ENCODE data around the gene CDKN1B. TPM values are rescaled to one million over a fixed set of nuclear protein-coding genes. Genes with fewer than 3 reads are reported as not detected.

The CDKN1B gene
- total RNA-seq, 3 donors from 2014 or later (not counting 1 experiment from before 2014, with no cell fraction given) = 119 to 207 (median 130) TPM

DNA sequence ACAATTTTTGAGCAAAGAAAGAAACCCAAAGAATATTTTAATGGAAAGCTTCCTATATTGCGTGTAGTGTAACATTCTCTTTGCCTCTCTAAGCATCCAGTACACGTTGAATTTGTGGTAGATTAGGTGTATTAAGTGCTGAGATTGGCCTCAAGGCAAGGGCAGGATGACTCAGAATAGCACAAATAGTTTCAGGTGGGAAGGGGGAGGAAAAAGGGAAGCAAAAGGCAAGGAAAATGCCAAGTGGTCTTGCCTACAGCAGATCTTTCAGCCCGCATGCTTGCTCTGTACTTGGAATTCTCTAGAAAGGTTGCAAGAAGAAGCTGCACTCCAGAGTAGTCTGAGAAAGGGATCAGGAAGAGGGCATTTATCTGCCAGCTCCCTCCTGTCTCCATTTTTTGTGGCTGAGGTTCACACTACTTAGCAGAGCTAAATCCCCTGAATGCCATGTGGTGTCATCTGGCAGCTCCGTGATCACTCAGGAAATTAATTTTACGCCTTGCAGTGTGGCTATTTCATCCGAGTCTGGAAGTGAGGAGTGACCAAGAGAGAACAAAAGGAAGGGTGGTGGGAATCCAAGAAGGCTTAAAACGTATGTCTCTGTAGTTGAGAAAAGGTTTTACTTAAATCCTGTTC is 28.5 kb downstream of the CDKN1B start:
- Mint-ChIP-seq H3K27ac (no peak overlapping the region), H3K27me3 (ENCODE audit: low read depth in 2 of 2) (no peaks in the 10 kb centered on the region), H3K4me1 (peaks cover 0 to 13% of the 10 kb centered on the region in 2 donors), H3K36me3 (no peaks in the 10 kb centered on the region), H3K4me3 (no peak overlapping the region), H3K9me3 (no peaks in the 10 kb centered on the region)
- 95% methylated on average over 6 of the region's 7 CpGs for whole genome bisulfite sequencing (ENCODE audit: insufficient coverage)
- ATAC-seq (no peak), DNase-seq (no peak)
- H3K4me1 ChIP-seq (ENCODE audit: control insufficient read depth, insufficient read depth, low read length) = peaks cover 2% of the 10 kb centered on the region
- TF ChIP-seq, protein P1, sequence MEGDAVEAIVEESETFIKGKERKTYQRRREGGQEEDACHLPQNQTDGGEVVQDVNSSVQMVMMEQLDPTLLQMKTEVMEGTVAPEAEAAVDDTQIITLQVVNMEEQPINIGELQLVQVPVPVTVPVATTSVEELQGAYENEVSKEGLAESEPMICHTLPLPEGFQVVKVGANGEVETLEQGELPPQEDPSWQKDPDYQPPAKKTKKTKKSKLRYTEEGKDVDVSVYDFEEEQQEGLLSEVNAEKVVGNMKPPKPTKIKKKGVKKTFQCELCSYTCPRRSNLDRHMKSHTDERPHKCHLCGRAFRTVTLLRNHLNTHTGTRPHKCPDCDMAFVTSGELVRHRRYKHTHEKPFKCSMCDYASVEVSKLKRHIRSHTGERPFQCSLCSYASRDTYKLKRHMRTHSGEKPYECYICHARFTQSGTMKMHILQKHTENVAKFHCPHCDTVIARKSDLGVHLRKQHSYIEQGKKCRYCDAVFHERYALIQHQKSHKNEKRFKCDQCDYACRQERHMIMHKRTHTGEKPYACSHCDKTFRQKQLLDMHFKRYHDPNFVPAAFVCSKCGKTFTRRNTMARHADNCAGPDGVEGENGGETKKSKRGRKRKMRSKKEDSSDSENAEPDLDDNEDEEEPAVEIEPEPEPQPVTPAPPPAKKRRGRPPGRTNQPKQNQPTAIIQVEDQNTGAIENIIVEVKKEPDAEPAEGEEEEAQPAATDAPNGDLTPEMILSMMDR (IDR thresholded peaks at IDR 0.05) = no peak
- no peak overlapping the region for H3K27ac ChIP-seq (ENCODE audit: low read length)
- no peaks in the 10 kb centered on the region for H3K27me3 ChIP-seq (ENCODE audit: control insufficient read depth, insufficient read depth, low read length)
- intact Hi-C loops (cut with micrococcal nuclease) = no loop called here
- no peak overlapping the region for H3K4me3 ChIP-seq (ENCODE audit: low read length)
- peaks cover 2% of the 10 kb centered on the region for H3K36me3 ChIP-seq (ENCODE audit: control insufficient read depth, insufficient read depth, low read length)
- H3K9me3 ChIP-seq (ENCODE audit: control insufficient read depth, insufficient read depth, low read length) = no peaks in the 10 kb centered on the region

- TF ChIP-seq, protein P1 (IDR thresholded peaks at IDR 0.05) = no peak
- no peak overlapping the region for H3K27ac Mint-ChIP-seq
Measured at GRCh38 chr12:12747278-12747677, 30.1 kb downstream of the CDKN1B start.

DNA sequence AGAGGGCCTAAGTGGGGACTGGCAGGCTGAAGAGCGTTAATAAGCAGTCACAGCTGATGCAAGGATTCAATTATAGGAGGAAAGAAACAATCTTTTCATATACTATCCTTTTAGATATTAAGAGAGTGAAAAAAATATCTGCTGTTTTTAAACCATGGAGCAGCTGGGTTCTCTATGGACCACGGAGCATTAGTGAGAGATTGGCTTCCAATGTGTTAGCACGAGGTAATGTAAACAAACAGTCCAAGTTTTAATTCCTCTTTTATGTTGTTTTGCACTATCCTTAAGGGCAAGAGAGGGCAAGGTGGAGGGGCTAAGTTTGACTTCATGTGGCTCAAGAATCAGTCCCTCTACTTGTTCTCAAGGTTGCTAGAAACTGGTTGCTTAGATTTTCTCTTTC is 30.9 kb downstream of the CDKN1B start:
- WGBS (ENCODE audit: insufficient coverage) = 96% methylated on average over 2 of the region's 3 CpGs
- Mint-ChIP-seq H3K36me3 (no peaks in the 10 kb centered on the region), H3K27ac (no peak overlapping the region), H3K27me3 (ENCODE audit: low read depth in 2 of 2) (no peaks in the 10 kb centered on the region), H3K4me3 (no peak overlapping the region), H3K9me3 (no peaks in the 10 kb centered on the region), H3K4me1 (peaks cover 0 to 13% of the 10 kb centered on the region in 2 donors)
- Histone ChIP-seq H3K4me1 (ENCODE audit: control insufficient read depth, insufficient read depth, low read length) (no peaks in the 10 kb centered on the region), H3K27me3 (ENCODE audit: control insufficient read depth, insufficient read depth, low read length) (no peaks in the 10 kb centered on the region), H3K4me3 (ENCODE audit: low read length) (no peak overlapping the region), H3K9me3 (ENCODE audit: control insufficient read depth, insufficient read depth, low read length) (no peaks in the 10 kb centered on the region), H3K36me3 (ENCODE audit: control insufficient read depth, insufficient read depth, low read length) (peaks cover 2% of the 10 kb centered on the region), H3K27ac (ENCODE audit: low read length) (no peak overlapping the region)
- ATAC-seq = no peak
- TF ChIP-seq, protein P1 (IDR thresholded peaks at IDR 0.05) = no peak
- DNase-seq = no peak
- intact Hi-C loops (cut with micrococcal nuclease) = no loop called here

More at GRCh38 chr12:12747278-12747677, 30.1 kb downstream of the CDKN1B start:
- H3K4me3 ChIP-seq (ENCODE audit: low read length) = no peak overlapping the region
- peaks cover 2% of the 10 kb centered on the region for H3K36me3 ChIP-seq (ENCODE audit: control insufficient read depth, insufficient read depth, low read length)
- H3K36me3 Mint-ChIP-seq = no peaks in the 10 kb centered on the region
- 98% methylated on average over 3 of the region's 3 CpGs for WGBS (ENCODE audit: insufficient coverage)
- H3K27me3 Mint-ChIP-seq (ENCODE audit: low read depth in 2 of 2) = no peaks in the 10 kb centered on the region
- no peaks in the 10 kb centered on the region for H3K4me1 ChIP-seq (ENCODE audit: control insufficient read depth, insufficient read depth, low read length)
- ATAC-seq (no peak), DNase-seq (no peak)
- H3K4me1 Mint-ChIP-seq = peaks cover 0 to 13% of the 10 kb centered on the region in 2 donors
- no peaks in the 10 kb centered on the region for H3K9me3 ChIP-seq (ENCODE audit: control insufficient read depth, insufficient read depth, low read length)
- H3K27me3 ChIP-seq (ENCODE audit: control insufficient read depth, insufficient read depth, low read length) = no peaks in the 10 kb centered on the region
- H3K9me3 Mint-ChIP-seq = no peaks in the 10 kb centered on the region
- H3K27ac ChIP-seq (ENCODE audit: low read length) = no peak overlapping the region
- H3K4me3 Mint-ChIP-seq = no peak overlapping the region
- intact Hi-C loops (cut with micrococcal nuclease) = no loop called here

DNA sequence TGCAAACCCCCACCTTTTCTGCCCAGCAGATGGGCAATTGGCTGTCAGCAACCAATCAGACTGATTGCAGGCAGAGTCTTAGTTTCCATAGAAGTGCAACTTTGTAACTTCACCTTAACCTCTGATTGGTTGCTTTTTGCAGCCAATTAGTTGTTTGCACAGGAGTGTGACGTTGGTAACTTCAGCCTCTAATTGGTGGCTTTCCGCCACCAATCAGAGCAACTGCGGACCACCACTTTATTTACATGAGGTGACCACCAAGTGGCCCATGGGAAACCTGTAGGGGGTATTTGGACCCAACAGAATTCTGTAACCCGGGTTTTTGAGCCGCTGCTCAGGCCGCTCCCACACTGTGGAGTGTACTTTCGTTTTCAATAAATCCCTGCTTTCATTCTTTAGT is 32.3 kb downstream of the CDKN1B start:
- H3K9me3 ChIP-seq (ENCODE audit: control insufficient read depth, insufficient read depth, low read length) = no peaks in the 10 kb centered on the region
- Mint-ChIP-seq H3K4me1 (peaks cover 0 to 13% of the 10 kb centered on the region in 2 donors), H3K4me3 (no peak overlapping the region), H3K27me3 (ENCODE audit: low read depth in 2 of 2) (no peaks in the 10 kb centered on the region), H3K9me3 (no peaks in the 10 kb centered on the region), H3K36me3 (no peaks in the 10 kb centered on the region), H3K27ac (no peak overlapping the region)
- H3K4me3 ChIP-seq (ENCODE audit: low read length) = no peak overlapping the region
- WGBS (ENCODE audit: insufficient coverage) = 84% methylated on average over 7 of the region's 7 CpGs
- H3K27me3 ChIP-seq (ENCODE audit: control insufficient read depth, insufficient read depth, low read length) = no peaks in the 10 kb centered on the region
- no peak for DNase-seq
- H3K36me3 ChIP-seq (ENCODE audit: control insufficient read depth, insufficient read depth, low read length) = peaks cover 2% of the 10 kb centered on the region
- intact Hi-C loops (cut with micrococcal nuclease) = no loop called here
- TF ChIP-seq, protein P1 (IDR thresholded peaks at IDR 0.05) = no peak
- ATAC-seq = no peak
- H3K27ac ChIP-seq (ENCODE audit: low read length) = no peak overlapping the region
- no peaks in the 10 kb centered on the region for H3K4me1 ChIP-seq (ENCODE audit: control insufficient read depth, insufficient read depth, low read length)
